Neural cell (in vitro differentiated cells): ENCODE data around the gene FILIP1L. TPM values are rescaled to one million over a fixed set of nuclear protein-coding genes. Genes with fewer than 3 reads are reported as not detected.
"Not testable (repeated sequence)": the region's sequence is repeated elsewhere in the genome, so short reads cannot be mapped to it uniquely, and the experiment has no call there.

Experiments
- H2AFZ ChIP-seq: fragments of 200-600, 300-800 bp; sonication (generic), shearing (Covaris generic); 2 replicates; pipeline ENCODE4 v1.6.0; 2014; ENCODE audit warnings: low read depth, mild to moderate bottlenecking, antibody characterized with exemption, low read length, moderate library complexity
- H3F3A ChIP-seq: fragments of 200-600 bp; shearing (Covaris generic); 2 replicates; pipeline ENCODE4 v1.6.1; 2016; ENCODE audit warnings: mild to moderate bottlenecking, moderate library complexity, mixed read lengths, antibody characterized with exemption, low read length; ENCODE audit not compliant: insufficient read depth, poor library complexity, severe bottlenecking
- H3K27ac ChIP-seq: fragments of 200-600, 300-800 bp; sonication (generic), shearing (Covaris generic); 2 replicates; pipeline ENCODE4 v1.5.1; 2014; ENCODE audit warnings: mild to moderate bottlenecking, low read length, moderate library complexity
- H3K27me3 ChIP-seq: fragments of 300-800, 200-600 bp; sonication (generic), shearing (Covaris generic); 2 replicates; pipeline ENCODE4 v1.6.0; 2014; ENCODE audit warnings: mild to moderate bottlenecking, low read depth, low read length, moderate library complexity; ENCODE audit not compliant: insufficient read depth
- H3K36me3 ChIP-seq: fragments of 300-800, 200-600 bp; sonication (generic), shearing (Covaris generic); 2 replicates; pipeline ENCODE4 v1.5.1; 2014; ENCODE audit warnings: mild to moderate bottlenecking, antibody characterized with exemption, low read length, moderate library complexity; ENCODE audit not compliant: insufficient read depth
- H3K4me2 ChIP-seq: fragments of 300-800, 200-600 bp; sonication (generic), shearing (Covaris generic); 2 replicates; pipeline ENCODE4 v1.6.0; 2014; ENCODE audit warnings: mild to moderate bottlenecking, low read length
- H3K4me3 ChIP-seq: fragments of 300-800, 200-600 bp; sonication (generic), shearing (Covaris generic); 2 replicates; pipeline ENCODE4 v1.5.1; 2014; ENCODE audit warnings: mild to moderate bottlenecking, low read length, moderate library complexity
- H3K79me2 ChIP-seq: fragments of 200-600 bp; shearing (Covaris generic); replicated peaks from 2 replicates; pipeline ENCODE4 v1.6.0; 2014; ENCODE audit warnings: mild to moderate bottlenecking, low read length, moderate library complexity; ENCODE audit not compliant: insufficient read depth
- H3K9ac ChIP-seq: fragments of 300-800, 200-600 bp; sonication (generic), shearing (Covaris generic); 2 replicates; pipeline ENCODE4 v1.6.1; 2016; ENCODE audit warnings: mild to moderate bottlenecking, low read length, mixed read lengths
- H3K9me2 ChIP-seq: fragments of 200-600 bp; shearing (Covaris generic); 2 replicates; pipeline ENCODE4 v1.6.1; 2016; ENCODE audit warnings: mild to moderate bottlenecking, low read length, mixed read lengths; ENCODE audit not compliant: insufficient read depth
- H3K9me3 ChIP-seq: fragments of 200-600, 300-800 bp; sonication (generic), shearing (Covaris generic); 2 replicates; pipeline ENCODE4 v1.6.1; 2016; ENCODE audit warnings: mild to moderate bottlenecking, mixed run types, low read length, moderate library complexity, mixed read lengths
- H4K20me1 ChIP-seq: fragments of 200-600 bp; shearing (Covaris generic); 2 replicates; pipeline ENCODE4 v1.6.1; 2016; ENCODE audit warnings: mild to moderate bottlenecking, mixed run types; ENCODE audit not compliant: insufficient read depth
- EP300 ChIP-seq: fragments of 450-650 bp; conservative IDR thresholded peaks from 2 replicates; pipeline ENCODE4 v1.6.1; 2014; ENCODE audit warnings: antibody characterized with exemption, mild to moderate bottlenecking, moderate library complexity; ENCODE audit not compliant: poor library complexity, severe bottlenecking
- EZH2 ChIP-seq: fragments of 200-600, 300-800 bp; shearing (Covaris generic), sonication (generic); IDR thresholded peaks from 2 replicates; pipeline ENCODE4 v1.6.1; 2014; ENCODE audit warnings: antibody characterized with exemption, low read length, borderline replicate concordance, mild to moderate bottlenecking; ENCODE audit not compliant: insufficient read depth, poor library complexity, severe bottlenecking
- MXI1 ChIP-seq: fragments of 450-650 bp; conservative IDR thresholded peaks from 2 replicates; pipeline ENCODE4 v1.6.1; 2014; ENCODE audit warnings: antibody characterized with exemption, mild to moderate bottlenecking; ENCODE audit not compliant: poor library complexity, severe bottlenecking
- POLR2AphosphoS5 ChIP-seq: IDR thresholded peaks from 2 replicates; pipeline ENCODE4 v1.6.1; 2012
- RAD21 ChIP-seq: fragments of 450-650 bp; conservative IDR thresholded peaks from 2 replicates; pipeline ENCODE4 v1.6.1; 2014; ENCODE audit warnings: antibody characterized with exemption, mild to moderate bottlenecking, moderate library complexity
- REST ChIP-seq: IDR thresholded peaks from 2 replicates; pipeline ENCODE4 v1.6.1; 2012; ENCODE audit warnings: borderline replicate concordance
- SMC3 ChIP-seq: fragments of 450-650 bp; conservative IDR thresholded peaks from 2 replicates; pipeline ENCODE4 v1.6.1; 2014; ENCODE audit warnings: antibody characterized with exemption, mild to moderate bottlenecking, moderate library complexity; ENCODE audit not compliant: poor library complexity
- TAF1 ChIP-seq: IDR thresholded peaks from 2 replicates; pipeline ENCODE4 v1.6.1; 2012; ENCODE audit warnings: low read depth
- polyA plus RNA-seq: library from polyadenylated mRNA; depleted of rRNA; stranded (reverse); fragments of >200 nt; gene quantifications from 2 replicates; pipeline ENCODE4 v1.2.3, GENCODE V29; 2014
- TF ChIP-seq, protein P1 (sequence below): fragments of 450-650 bp; IDR thresholded peaks from 2 replicates; pipeline ENCODE4 v1.5.1; 2014; ENCODE audit warnings: antibody characterized with exemption, mild to moderate bottlenecking, moderate library complexity; ENCODE audit not compliant: poor library complexity, severe bottlenecking

FILIP1L gene
- polyA plus RNA-seq, 1 donor from 2014 or later: 0.27 TPM

DNA sequence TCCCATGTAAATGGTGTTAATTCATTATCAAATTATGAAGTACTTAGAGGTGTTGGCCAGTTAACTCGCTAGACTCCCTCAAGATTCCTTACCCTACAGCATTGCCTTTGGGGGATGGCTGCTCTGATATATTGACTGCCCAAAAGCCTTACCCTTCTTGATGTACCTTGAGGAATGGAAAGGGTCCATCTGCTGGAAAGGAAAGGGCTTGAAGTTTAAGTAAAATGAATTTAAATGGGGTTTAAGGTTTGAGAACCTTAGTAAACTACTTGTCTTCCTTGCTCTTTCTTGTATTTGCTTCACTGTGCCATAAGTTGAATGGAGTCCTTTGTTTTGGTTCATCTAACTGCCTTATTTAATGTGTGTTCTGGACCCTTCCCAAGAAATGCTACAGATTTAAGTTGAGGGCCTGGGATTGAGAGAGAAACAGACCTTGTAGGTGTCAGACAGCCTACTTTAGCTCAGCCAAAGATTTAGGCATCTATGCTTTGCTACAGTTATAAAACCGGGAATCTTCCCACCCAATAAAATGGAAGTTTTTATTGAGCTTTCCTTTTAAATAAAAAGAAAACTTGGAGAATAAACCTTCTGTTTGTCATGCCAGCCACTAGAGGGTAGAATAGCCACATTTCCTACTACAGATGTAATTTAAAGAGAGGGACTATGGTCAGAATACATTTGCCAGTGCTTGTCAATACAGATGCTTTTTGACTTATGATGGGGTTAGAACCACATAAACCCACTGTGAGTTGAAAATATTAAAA lies 271.3 kb downstream of the FILIP1L start:
- no peaks in the 10 kb centered on the region for H3K9me3 ChIP-seq
- H3K4me3 ChIP-seq: no peak overlapping the region
- TF ChIP-seq MXI1: no peak
- TF ChIP-seq RAD21: peak; percentile 85
- TF ChIP-seq, protein P1, sequence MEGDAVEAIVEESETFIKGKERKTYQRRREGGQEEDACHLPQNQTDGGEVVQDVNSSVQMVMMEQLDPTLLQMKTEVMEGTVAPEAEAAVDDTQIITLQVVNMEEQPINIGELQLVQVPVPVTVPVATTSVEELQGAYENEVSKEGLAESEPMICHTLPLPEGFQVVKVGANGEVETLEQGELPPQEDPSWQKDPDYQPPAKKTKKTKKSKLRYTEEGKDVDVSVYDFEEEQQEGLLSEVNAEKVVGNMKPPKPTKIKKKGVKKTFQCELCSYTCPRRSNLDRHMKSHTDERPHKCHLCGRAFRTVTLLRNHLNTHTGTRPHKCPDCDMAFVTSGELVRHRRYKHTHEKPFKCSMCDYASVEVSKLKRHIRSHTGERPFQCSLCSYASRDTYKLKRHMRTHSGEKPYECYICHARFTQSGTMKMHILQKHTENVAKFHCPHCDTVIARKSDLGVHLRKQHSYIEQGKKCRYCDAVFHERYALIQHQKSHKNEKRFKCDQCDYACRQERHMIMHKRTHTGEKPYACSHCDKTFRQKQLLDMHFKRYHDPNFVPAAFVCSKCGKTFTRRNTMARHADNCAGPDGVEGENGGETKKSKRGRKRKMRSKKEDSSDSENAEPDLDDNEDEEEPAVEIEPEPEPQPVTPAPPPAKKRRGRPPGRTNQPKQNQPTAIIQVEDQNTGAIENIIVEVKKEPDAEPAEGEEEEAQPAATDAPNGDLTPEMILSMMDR: peak; percentile 84
- TF ChIP-seq SMC3: peak; percentile 86
- no peaks in the 10 kb centered on the region for H3F3A ChIP-seq
- no peak overlapping the region for H3K4me2 ChIP-seq
- no peaks in the 10 kb centered on the region for H3K27me3 ChIP-seq
- no peaks in the 10 kb centered on the region for H3K36me3 ChIP-seq
- H2AFZ ChIP-seq: no peak overlapping the region
- no peaks in the 10 kb centered on the region for H4K20me1 ChIP-seq
- H3K9me2 ChIP-seq: no peaks in the 10 kb centered on the region
- no peaks in the 10 kb centered on the region for H3K79me2 ChIP-seq
- no peak overlapping the region for H3K27ac ChIP-seq
- H3K9ac ChIP-seq: no peak overlapping the region

DNA sequence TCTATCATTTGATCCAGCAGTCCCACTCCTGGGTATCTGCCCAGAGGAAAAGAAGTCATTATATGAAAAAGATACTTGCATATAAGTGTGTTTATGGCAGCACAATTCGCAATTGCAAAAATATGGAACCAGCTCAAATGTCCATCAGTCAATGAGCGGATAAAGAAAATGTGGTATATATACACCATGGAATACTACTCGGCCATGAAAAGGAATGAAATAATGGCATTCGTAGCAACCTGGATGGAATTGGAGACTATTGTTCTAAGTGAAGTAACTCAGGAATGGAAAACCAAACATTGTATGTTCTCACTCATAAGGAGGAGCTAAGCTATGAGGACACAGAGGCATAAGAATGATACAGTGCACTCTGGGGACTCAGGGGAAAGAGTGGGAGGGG lies 272.4 kb downstream of the FILIP1L start:
- not testable (repeated sequence) for H3K27me3 ChIP-seq, H3K9me3 ChIP-seq, H3K4me2 ChIP-seq, H3K79me2 ChIP-seq, H3K9me2 ChIP-seq, H3K9ac ChIP-seq, H3F3A ChIP-seq, H3K36me3 ChIP-seq, H3K27ac ChIP-seq, H4K20me1 ChIP-seq, H3K4me3 ChIP-seq, H2AFZ ChIP-seq

GRCh38 chr3:99839613-99840012 lies 274.7 kb downstream of the FILIP1L start:
- no peaks in the 10 kb centered on the region for H4K20me1 ChIP-seq
- no peaks in the 10 kb centered on the region for H3K79me2 ChIP-seq
- TF ChIP-seq EZH2: no peak
- no peak for TF ChIP-seq RAD21
- TF ChIP-seq POLR2AphosphoS5: no peak
- no peak for TF ChIP-seq TAF1
- TF ChIP-seq MXI1: no peak
- TF ChIP-seq, protein P1: no peak
- no peak for TF ChIP-seq EP300
- TF ChIP-seq SMC3: no peak
- no peak for TF ChIP-seq REST
- H3K36me3 ChIP-seq: no peaks in the 10 kb centered on the region
- H3K27ac ChIP-seq: no peak overlapping the region
- H3K9ac ChIP-seq: no peak overlapping the region
- no peak overlapping the region for H3K4me3 ChIP-seq
- H3K9me3 ChIP-seq: no peaks in the 10 kb centered on the region
- no peaks in the 10 kb centered on the region for H3K9me2 ChIP-seq
- H3K4me2 ChIP-seq: no peak overlapping the region
- H3F3A ChIP-seq: no peaks in the 10 kb centered on the region
- H2AFZ ChIP-seq: no peak overlapping the region
- H3K27me3 ChIP-seq: no peaks in the 10 kb centered on the region
